Cardiac fibroblast (primary cell): ENCODE measurements around the gene TTC38.

Source experiments
- DNase-seq, 2 donors: peaks; one replicate each; pipeline versions ENCODE4 v3.0.0 to v3.0.0-alpha.2; 2010; ENCODE audit warnings: low read depth in 2 of 2
- H3K4me3 ChIP-seq, 2 donors: replicated peaks in 1 of 2; 1 replicate in 1 of 2; 2 replicates in 1 of 2; pipeline ENCODE4 v1.5.1; 2011; ENCODE audit warnings: low read depth in 2 of 2, low read length in 2 of 2, mild to moderate bottlenecking in 2 of 2, moderate library complexity in 1 of 2
- TF ChIP-seq, protein P1 (sequence below): IDR thresholded peaks from one replicate; pipeline ENCODE4 v1.5.1; 2011; ENCODE audit warnings: low read depth, mild to moderate bottlenecking, low read length, inconsistent platforms

TTC38 gene

GRCh38 chr22:46275455-46276122 lies 7.8 kb downstream of the TTC38 start:
- no peak for DNase-seq
- no peak overlapping the region for H3K4me3 ChIP-seq
- TF ChIP-seq, protein P1, sequence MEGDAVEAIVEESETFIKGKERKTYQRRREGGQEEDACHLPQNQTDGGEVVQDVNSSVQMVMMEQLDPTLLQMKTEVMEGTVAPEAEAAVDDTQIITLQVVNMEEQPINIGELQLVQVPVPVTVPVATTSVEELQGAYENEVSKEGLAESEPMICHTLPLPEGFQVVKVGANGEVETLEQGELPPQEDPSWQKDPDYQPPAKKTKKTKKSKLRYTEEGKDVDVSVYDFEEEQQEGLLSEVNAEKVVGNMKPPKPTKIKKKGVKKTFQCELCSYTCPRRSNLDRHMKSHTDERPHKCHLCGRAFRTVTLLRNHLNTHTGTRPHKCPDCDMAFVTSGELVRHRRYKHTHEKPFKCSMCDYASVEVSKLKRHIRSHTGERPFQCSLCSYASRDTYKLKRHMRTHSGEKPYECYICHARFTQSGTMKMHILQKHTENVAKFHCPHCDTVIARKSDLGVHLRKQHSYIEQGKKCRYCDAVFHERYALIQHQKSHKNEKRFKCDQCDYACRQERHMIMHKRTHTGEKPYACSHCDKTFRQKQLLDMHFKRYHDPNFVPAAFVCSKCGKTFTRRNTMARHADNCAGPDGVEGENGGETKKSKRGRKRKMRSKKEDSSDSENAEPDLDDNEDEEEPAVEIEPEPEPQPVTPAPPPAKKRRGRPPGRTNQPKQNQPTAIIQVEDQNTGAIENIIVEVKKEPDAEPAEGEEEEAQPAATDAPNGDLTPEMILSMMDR: no peak

DNA sequence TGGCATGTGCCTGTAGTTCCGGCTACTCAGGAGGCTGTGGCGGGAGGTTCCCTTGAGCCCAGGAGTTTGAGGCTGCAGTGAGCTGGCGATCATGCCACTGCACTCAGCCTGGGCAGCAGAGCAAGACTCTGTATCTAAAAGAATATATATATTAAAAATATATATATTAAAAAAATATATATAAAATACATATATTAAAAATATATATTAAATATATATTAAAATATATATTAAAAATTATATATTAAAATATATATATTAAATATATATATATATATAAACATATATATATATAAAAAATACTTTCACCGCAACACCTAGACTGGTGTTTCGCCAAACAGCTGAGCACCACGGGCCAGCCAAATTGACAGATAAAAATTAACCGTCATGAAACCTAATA lies 8.8 kb downstream of the TTC38 start:
- TF ChIP-seq, protein P1: no peak
- no peak overlapping the region for H3K4me3 ChIP-seq
- no peak for DNase-seq

DNA sequence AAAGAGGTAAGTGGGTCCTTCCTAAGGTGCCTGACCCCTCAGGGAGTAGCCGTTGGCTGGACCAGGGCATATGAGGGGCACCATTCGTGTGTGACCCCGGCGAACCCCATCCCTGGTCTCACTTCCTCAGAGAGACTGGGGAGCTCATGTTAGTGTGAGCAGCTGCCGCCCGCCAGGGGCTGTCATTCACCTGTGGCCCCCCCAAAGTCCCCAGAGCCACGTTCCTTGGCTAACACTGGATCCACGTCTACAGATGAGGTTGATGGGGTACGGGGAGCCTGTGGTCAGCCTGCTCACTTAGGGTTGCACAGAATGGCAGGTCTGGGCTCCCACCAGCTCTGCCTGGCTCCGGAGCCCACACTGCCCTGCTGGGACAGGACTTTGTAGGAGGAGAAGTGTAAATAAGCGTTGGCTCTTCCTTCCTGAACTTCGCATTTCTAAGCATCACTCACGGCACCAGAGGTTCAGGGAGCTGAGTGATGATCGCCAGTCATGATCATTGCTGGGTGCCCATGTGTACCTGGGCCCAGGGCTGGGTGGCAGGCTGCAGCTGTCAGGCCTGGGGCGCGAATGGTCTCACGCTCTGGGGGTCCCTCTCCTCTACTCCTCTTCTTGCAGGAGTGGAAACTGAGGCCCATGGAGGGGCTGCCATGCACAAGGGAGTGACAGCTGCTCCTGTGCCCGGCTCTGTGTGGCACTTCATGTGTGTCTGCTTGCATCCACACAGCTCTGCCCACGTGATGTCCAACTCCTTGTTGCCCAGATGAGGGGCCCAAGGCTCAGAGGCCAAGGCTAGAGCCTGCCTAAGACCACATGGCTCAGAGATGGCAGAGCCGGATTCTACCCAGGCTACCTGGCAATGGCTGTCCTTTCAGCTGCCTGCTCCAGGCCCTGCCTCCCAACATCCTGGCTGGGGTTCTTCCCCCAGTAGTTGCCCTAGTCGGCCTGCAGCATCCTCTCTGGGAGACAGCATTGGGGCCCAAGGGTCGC lies 11.1 kb downstream of the TTC38 start:
- TF ChIP-seq, protein P1: no peak
- DNase-seq: no peak
- no peak overlapping the region for H3K4me3 ChIP-seq

- H3K4me3 ChIP-seq: no peak overlapping the region
- TF ChIP-seq, protein P1: no peak
- DNase-seq: no peak
Observed at GRCh38 chr22:46280063-46280817, 12.4 kb downstream of the TTC38 start.

GRCh38 chr22:46280999-46281623 lies 13.3 kb downstream of the TTC38 start:
- no peak overlapping the region for H3K4me3 ChIP-seq
- DNase-seq: no peak
- TF ChIP-seq, protein P1: no peak
